COLO829 (cell line): Measurements from ENCODE around the gene SLC25A38.
"Not testable (repeated sequence)": the region's sequence is repeated elsewhere in the genome, so short reads cannot be mapped to it uniquely, and the experiment has no call there.

Experiments used
- DNase-seq: peaks from one replicate; pipeline ENCODE4 v3.0.0; 2012; ENCODE audit warnings: low spot score

SLC25A38 gene

GRCh38 chr3:39407259-39407629 lies 24.1 kb downstream of the SLC25A38 start:
- no peak for DNase-seq

GRCh38 chr3:39407773-39408492 lies 24.8 kb downstream of the SLC25A38 start:
- DNase-seq = no peak

- no peak for DNase-seq
Measured at GRCh38 chr3:39408493-39409372, 25.6 kb downstream of the SLC25A38 start.

GRCh38 chr3:39409514-39410136 lies 26.5 kb downstream of the SLC25A38 start:
- DNase-seq = no peak

GRCh38 chr3:39410893-39411292 lies 27.7 kb downstream of the SLC25A38 start:
- DNase-seq = no peak

GRCh38 chr3:39412668-39413260 lies 29.6 kb downstream of the SLC25A38 start:
- no peak for DNase-seq

GRCh38 chr3:39413691-39414420 lies 30.7 kb downstream of the SLC25A38 start:
- DNase-seq = no peak

- DNase-seq = no peak
Measured at GRCh38 chr3:39414421-39414907, 31.3 kb downstream of the SLC25A38 start.

GRCh38 chr3:39415302-39415701 lies 32.1 kb downstream of the SLC25A38 start:
- not testable (repeated sequence) for DNase-seq

GRCh38 chr3:39415983-39416382 lies 32.8 kb downstream of the SLC25A38 start:
- no peak for DNase-seq

GRCh38 chr3:39416998-39417397 lies 33.8 kb downstream of the SLC25A38 start:
- not testable (repeated sequence) for DNase-seq

- DNase-seq = not testable (repeated sequence)
Measured at GRCh38 chr3:39418556-39419225, 35.5 kb downstream of the SLC25A38 start.

GRCh38 chr3:39419742-39420315 lies 36.7 kb downstream of the SLC25A38 start:
- DNase-seq = no peak

- no peak for DNase-seq
Measured at GRCh38 chr3:39420543-39420942, 37.4 kb downstream of the SLC25A38 start.

GRCh38 chr3:39423436-39423970 lies 40.3 kb downstream of the SLC25A38 start:
- no peak for DNase-seq

- no peak for DNase-seq
Measured at GRCh38 chr3:39426312-39426711, 43.1 kb downstream of the SLC25A38 start.

- no peak for DNase-seq
Measured at GRCh38 chr3:39427506-39427905, 44.3 kb downstream of the SLC25A38 start.

- DNase-seq = no peak
Measured at GRCh38 chr3:39428745-39429201, 45.6 kb downstream of the SLC25A38 start.

- no peak for DNase-seq
Measured at GRCh38 chr3:39429466-39429865, 46.3 kb downstream of the SLC25A38 start.

- no peak for DNase-seq
Measured at GRCh38 chr3:39432342-39432741, 49.2 kb downstream of the SLC25A38 start.
